ENCODE results near the gene TBC1D1.

Gene TBC1D1

DNA sequence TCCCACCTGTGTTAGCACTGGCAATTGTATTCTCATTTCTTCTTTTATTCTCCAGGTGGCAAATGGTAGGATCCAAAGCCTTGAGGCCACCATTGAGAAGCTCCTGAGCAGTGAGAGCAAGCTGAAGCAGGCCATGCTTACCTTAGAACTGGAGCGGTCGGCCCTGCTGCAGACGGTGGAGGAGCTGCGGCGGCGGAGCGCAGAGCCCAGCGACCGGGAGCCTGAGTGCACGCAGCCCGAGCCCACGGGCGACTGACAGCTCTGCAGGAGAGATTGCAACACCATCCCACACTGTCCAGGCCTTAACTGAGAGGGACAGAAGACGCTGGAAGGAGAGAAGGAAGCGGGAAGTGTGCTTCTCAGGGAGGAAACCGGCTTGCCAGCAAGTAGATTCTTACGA, 246.2 kb downstream of the TBC1D1 start:
- Histone ChIP-seq H3K4me3 (ENCODE audit: extremely low read depth, insufficient read depth, low read length, poor library complexity, severe bottlenecking) (no peak overlapping the region), H3K4me1 (ENCODE audit: control insufficient read depth, insufficient read depth, low read length, poor library complexity, severe bottlenecking) (peaks cover 15% of the 10 kb centered on the region), H3K27ac (ENCODE audit: low read depth, low read length, severe bottlenecking) (no peak overlapping the region), H3K9me3 (ENCODE audit: control insufficient read depth, low read length) (no peaks in the 10 kb centered on the region), H3K36me3 (ENCODE audit: control insufficient read depth, insufficient read depth, low read length) (peaks cover 59% of the 10 kb centered on the region)
- 87 to 91% methylated on average over 9 to 10 of the region's 17 CpGs for WGBS, 2 experiments (ENCODE audit: insufficient coverage in 2 of 2)

DNA sequence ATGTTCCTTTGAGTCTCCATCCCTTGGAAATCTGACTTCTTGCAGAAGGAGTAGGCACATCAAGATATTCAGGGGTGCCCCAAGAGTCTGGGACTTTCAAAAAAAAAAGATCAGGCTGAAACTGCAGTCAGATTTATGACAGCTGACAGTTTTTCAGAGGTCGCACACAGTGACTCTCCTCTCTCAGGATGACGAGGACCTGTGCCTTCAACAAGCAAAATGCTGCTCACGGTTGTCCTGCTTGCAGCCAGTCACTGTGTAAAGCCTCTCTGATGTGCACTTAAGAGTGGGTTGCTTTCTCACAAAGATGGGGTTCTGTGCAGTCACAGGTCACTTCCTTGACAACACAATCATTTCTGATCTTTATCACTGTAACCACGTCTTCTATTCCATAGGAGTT, 247.5 kb downstream of the TBC1D1 start:
- peaks cover 53% of the 10 kb centered on the region for H3K36me3 ChIP-seq (ENCODE audit: control insufficient read depth, insufficient read depth, low read length)
- no peak overlapping the region for H3K27ac ChIP-seq (ENCODE audit: low read depth, low read length, severe bottlenecking)
- no peaks in the 10 kb centered on the region for H3K9me3 ChIP-seq (ENCODE audit: control insufficient read depth, low read length)
- H3K4me1 ChIP-seq (ENCODE audit: control insufficient read depth, insufficient read depth, low read length, poor library complexity, severe bottlenecking) = peaks cover 8% of the 10 kb centered on the region
- no peak overlapping the region for H3K4me3 ChIP-seq (ENCODE audit: extremely low read depth, insufficient read depth, low read length, poor library complexity, severe bottlenecking)
- 93 to 100% methylated on average over 3 of the region's 4 CpGs for WGBS, 2 experiments (ENCODE audit: insufficient coverage in 2 of 2)

DNA sequence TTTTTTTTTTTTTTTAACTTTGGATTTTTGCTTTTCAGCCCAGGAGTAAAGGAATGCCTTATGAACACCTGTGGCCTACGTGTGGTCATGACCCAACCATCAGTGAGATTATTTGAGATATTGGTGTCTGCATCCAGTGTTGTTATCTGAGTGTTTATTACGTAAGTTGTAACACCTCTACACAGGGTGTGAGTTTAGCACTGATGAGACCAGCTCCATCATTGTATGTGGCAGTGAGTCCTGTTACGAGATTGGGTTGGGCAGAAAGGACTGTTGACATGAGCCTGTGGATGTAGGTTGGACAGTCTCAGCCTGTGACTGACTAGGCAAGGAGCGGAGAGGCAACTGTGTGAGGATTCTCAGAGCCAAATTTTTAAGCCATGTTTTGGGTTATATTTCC, 248.3 kb downstream of the TBC1D1 start:
- Histone ChIP-seq H3K9me3 (ENCODE audit: control insufficient read depth, low read length) (no peaks in the 10 kb centered on the region), H3K36me3 (ENCODE audit: control insufficient read depth, insufficient read depth, low read length) (peaks cover 45% of the 10 kb centered on the region), H3K4me1 (ENCODE audit: control insufficient read depth, insufficient read depth, low read length, poor library complexity, severe bottlenecking) (no peaks in the 10 kb centered on the region), H3K4me3 (ENCODE audit: extremely low read depth, insufficient read depth, low read length, poor library complexity, severe bottlenecking) (no peak overlapping the region), H3K27ac (ENCODE audit: low read depth, low read length, severe bottlenecking) (no peak overlapping the region)
- 89 to 100% methylated on average over 3 of the region's 4 CpGs for WGBS, 2 experiments (ENCODE audit: insufficient coverage in 2 of 2)

DNA sequence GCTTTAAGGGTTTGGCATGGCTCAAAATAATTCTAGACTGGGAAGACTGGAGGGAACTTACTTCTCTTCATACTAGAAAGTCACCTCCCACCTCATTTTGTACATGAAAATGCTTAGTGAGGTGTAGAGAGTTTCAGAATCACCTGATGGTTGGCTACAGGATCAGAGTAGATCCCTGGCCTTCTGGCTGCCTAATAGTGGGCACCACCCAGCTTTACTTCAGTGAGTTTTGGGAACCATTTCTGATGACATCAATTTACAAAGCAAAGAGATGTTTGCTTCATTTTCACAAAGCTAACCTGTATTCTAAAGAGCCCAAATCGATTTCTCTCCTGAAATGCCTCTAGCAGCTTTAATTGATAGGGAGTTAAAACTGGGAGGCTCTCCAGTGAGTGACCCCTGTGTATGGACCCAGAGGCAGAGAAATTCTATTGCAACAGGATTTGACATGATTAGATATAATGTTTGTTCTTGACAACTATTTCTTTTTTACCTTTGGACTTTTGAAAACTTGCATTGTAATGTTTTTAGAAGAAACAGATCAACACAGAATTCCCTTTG, 249.8 kb downstream of the TBC1D1 start:
- 100% methylated on average over 1 of the region's 1 CpG for WGBS, 2 experiments (ENCODE audit: insufficient coverage in 2 of 2)
- no peaks in the 10 kb centered on the region for H3K9me3 ChIP-seq (ENCODE audit: control insufficient read depth, low read length)
- peaks cover 38% of the 10 kb centered on the region for H3K36me3 ChIP-seq (ENCODE audit: control insufficient read depth, insufficient read depth, low read length)
- H3K4me3 ChIP-seq (ENCODE audit: extremely low read depth, insufficient read depth, low read length, poor library complexity, severe bottlenecking) = no peak overlapping the region
- peaks cover 3% of the 10 kb centered on the region for H3K4me1 ChIP-seq (ENCODE audit: control insufficient read depth, insufficient read depth, low read length, poor library complexity, severe bottlenecking)
- H3K27ac ChIP-seq (ENCODE audit: low read depth, low read length, severe bottlenecking) = no peak overlapping the region

DNA sequence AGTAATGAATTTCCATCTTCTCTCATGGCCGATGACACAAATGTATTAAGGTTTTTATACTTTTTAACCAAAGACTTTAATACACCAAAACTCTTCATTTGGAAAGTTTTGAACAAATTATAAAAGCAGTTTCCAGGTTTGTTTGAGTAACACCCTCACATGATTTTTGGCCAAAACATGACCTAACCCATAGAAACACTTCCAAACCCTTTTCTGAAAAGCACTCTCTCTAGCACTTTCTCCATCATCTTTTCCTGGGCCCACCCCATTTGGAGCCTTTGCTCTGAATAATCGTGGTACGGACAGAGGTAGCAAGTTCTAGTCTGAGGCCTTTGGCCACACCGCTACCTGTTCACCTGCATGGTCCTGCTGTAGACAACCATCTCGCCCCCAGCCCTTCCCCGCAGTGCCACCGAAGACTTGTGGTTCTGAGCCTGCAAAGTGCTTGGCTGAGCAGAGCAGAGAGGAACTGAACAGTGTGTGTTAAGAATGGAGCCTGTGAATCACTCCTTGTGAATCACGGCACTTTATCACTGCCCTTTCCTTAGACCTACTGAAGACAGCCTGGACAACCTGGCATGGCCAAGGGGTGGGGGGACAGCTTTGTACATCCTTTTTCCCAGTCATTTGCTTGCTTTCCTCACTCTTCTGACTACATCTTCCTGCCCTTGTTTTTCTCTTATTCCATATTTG, 251.1 kb downstream of the TBC1D1 start:
- no peak overlapping the region for H3K27ac ChIP-seq (ENCODE audit: low read depth, low read length, severe bottlenecking)
- H3K36me3 ChIP-seq (ENCODE audit: control insufficient read depth, insufficient read depth, low read length) = peaks cover 27% of the 10 kb centered on the region
- no peak overlapping the region for H3K4me3 ChIP-seq (ENCODE audit: extremely low read depth, insufficient read depth, low read length, poor library complexity, severe bottlenecking)
- peaks cover 3% of the 10 kb centered on the region for H3K4me1 ChIP-seq (ENCODE audit: control insufficient read depth, insufficient read depth, low read length, poor library complexity, severe bottlenecking)
- 98 to 100% methylated on average over 3 to 6 of the region's 8 CpGs for WGBS, 2 experiments (ENCODE audit: insufficient coverage in 2 of 2)
- no peaks in the 10 kb centered on the region for H3K9me3 ChIP-seq (ENCODE audit: control insufficient read depth, low read length)

DNA sequence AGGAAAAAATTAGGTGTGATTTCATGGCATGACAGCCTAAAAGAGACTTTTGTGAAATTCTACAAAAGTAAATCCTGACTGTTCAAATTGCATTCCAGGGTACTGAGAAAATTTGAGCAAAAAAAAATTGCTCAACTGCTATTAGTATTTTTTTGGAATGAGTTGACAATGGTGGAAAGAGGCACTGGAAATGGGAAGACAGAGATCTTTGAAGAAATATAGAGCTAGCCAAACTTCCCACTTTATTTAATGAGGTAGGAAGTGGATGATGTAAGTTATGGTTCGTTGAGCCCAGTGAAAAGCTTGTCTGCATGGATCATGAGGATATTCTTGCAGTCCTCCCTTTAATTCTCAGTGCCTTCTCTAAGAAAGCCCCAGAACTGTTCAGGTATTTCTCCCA, 253.1 kb downstream of the TBC1D1 start:
- WGBS, 2 experiments (ENCODE audit: insufficient coverage in 2 of 2) = 100% methylated on average over 1 of the region's 1 CpG
- Histone ChIP-seq H3K4me1 (ENCODE audit: control insufficient read depth, insufficient read depth, low read length, poor library complexity, severe bottlenecking) (peaks cover 3% of the 10 kb centered on the region), H3K27ac (ENCODE audit: low read depth, low read length, severe bottlenecking) (no peak overlapping the region), H3K36me3 (ENCODE audit: control insufficient read depth, insufficient read depth, low read length) (peaks cover 10% of the 10 kb centered on the region), H3K9me3 (ENCODE audit: control insufficient read depth, low read length) (no peaks in the 10 kb centered on the region), H3K4me3 (ENCODE audit: extremely low read depth, insufficient read depth, low read length, poor library complexity, severe bottlenecking) (no peak overlapping the region)

DNA sequence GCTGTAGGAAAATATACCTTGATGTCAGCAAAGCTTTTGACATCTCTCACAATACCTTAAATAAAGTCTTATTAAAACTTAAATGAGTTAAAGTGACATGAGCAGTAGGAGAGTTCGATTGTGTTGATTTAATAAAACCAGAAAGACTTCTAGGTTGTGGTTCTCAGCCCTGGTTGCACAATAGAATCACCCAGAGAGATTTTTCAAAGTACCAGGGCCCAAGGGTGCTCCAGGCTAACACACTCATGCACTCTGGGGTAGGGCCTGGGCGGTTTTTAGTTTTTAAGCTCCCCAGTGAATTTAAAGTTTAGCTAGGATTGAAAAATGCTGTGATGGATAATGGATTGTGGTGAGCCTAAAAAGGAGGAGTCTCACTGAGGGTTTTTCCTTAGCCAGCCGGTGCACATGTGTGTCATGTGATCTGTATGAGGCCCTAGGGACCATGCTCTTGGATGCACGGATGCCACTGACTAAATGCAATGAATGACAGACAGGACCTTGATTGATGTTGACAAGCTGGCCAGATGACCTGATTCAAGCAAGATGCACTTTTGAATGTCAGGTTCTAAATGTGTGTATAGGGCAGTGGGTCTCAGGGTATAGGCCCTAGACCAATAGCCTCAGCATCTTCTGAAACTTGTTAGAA, 254.3 kb downstream of the TBC1D1 start:
- H3K36me3 ChIP-seq (ENCODE audit: control insufficient read depth, insufficient read depth, low read length) = no peaks in the 10 kb centered on the region
- no peak overlapping the region for H3K27ac ChIP-seq (ENCODE audit: low read depth, low read length, severe bottlenecking)
- H3K9me3 ChIP-seq (ENCODE audit: control insufficient read depth, low read length) = no peaks in the 10 kb centered on the region
- peaks cover 3% of the 10 kb centered on the region for H3K4me1 ChIP-seq (ENCODE audit: control insufficient read depth, insufficient read depth, low read length, poor library complexity, severe bottlenecking)
- no peak overlapping the region for H3K4me3 ChIP-seq (ENCODE audit: extremely low read depth, insufficient read depth, low read length, poor library complexity, severe bottlenecking)
- 81 to 90% methylated on average over 4 of the region's 4 CpGs for WGBS, 2 experiments (ENCODE audit: insufficient coverage in 2 of 2)

DNA sequence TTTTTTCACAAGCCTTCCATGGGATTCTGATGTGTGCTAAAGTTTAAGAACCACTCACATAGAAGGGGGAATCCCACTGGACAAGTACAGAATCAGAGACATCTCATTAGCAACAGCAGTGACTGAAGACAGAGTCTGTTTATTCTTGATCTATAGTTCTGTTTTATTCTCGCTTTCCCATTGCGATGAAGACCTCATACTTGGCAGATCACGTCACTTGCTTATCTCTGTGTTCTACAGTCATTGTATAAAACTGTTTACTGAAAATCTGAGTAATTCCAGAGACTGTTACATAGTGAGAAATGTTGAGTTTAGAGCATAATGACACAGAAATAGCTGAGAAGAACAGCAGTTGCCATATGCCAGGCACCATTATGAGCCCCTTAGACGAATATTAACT, 254.9 kb downstream of the TBC1D1 start:
- peaks cover 3% of the 10 kb centered on the region for H3K4me1 ChIP-seq (ENCODE audit: control insufficient read depth, insufficient read depth, low read length, poor library complexity, severe bottlenecking)
- 100% methylated on average over 1 to 2 of the region's 4 CpGs for WGBS, 2 experiments (ENCODE audit: insufficient coverage in 2 of 2)
- no peak overlapping the region for H3K4me3 ChIP-seq (ENCODE audit: extremely low read depth, insufficient read depth, low read length, poor library complexity, severe bottlenecking)
- H3K27ac ChIP-seq (ENCODE audit: low read depth, low read length, severe bottlenecking) = no peak overlapping the region
- H3K9me3 ChIP-seq (ENCODE audit: control insufficient read depth, low read length) = no peaks in the 10 kb centered on the region
- no peaks in the 10 kb centered on the region for H3K36me3 ChIP-seq (ENCODE audit: control insufficient read depth, insufficient read depth, low read length)

DNA sequence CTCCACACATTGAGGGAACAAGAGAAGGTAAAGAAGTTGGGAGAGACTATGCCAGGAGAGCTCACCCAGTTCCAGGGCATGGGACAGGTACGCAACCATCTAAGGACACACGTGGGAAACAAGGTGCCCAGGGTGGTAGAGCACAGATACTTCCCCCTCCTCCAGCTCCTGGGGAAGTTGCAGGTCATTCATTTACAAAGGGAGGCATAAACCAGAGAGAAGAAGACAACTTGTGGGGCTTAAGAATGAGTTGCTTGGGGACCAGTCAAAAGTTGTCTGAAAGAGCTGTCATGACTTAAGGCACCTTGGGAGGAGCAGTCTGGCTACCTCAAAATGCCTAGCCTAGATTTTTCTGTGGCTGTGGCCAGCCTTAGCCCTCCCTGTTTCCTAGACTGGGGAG, 255.5 kb downstream of the TBC1D1 start:
- H3K27ac ChIP-seq (ENCODE audit: low read depth, low read length, severe bottlenecking) = no peak overlapping the region
- no peaks in the 10 kb centered on the region for H3K9me3 ChIP-seq (ENCODE audit: control insufficient read depth, low read length)
- H3K36me3 ChIP-seq (ENCODE audit: control insufficient read depth, insufficient read depth, low read length) = no peaks in the 10 kb centered on the region
- WGBS, 2 experiments (ENCODE audit: insufficient coverage in 2 of 2) = 80 to 86% methylated on average over 1 to 2 of the region's 2 CpGs
- peaks cover 3% of the 10 kb centered on the region for H3K4me1 ChIP-seq (ENCODE audit: control insufficient read depth, insufficient read depth, low read length, poor library complexity, severe bottlenecking)
- no peak overlapping the region for H3K4me3 ChIP-seq (ENCODE audit: extremely low read depth, insufficient read depth, low read length, poor library complexity, severe bottlenecking)

DNA sequence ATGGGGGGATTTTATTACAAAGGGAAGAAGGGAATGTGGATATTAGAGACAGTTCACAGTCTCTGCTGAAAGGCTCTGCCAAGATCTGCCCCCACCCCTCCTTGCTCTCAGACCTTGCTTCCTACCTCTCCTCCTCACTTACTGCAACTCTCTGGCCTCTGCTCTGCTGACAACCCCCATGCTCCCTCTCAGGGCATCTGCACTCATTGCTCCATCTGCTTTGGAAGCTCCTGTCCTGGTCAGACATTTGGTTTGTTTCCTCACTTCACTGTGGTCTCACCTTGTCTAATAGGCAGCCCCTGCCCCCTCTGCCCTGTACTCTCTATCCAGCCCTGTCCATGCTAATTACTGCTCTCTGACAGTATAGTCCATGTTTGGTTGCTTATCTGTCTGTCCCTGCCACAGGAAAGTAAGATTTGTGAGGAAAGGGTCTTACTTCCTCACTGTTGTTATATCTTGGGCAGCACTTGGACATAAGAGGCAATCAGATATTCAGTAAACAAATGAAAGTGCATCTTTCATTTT, 258.6 kb downstream of the TBC1D1 start:
- no peak overlapping the region for H3K27ac ChIP-seq (ENCODE audit: low read depth, low read length, severe bottlenecking)
- H3K9me3 ChIP-seq (ENCODE audit: control insufficient read depth, low read length) = no peaks in the 10 kb centered on the region
- H3K4me3 ChIP-seq (ENCODE audit: extremely low read depth, insufficient read depth, low read length, poor library complexity, severe bottlenecking) = no peak overlapping the region
- H3K36me3 ChIP-seq (ENCODE audit: control insufficient read depth, insufficient read depth, low read length) = no peaks in the 10 kb centered on the region
- H3K4me1 ChIP-seq (ENCODE audit: control insufficient read depth, insufficient read depth, low read length, poor library complexity, severe bottlenecking) = peaks cover 9% of the 10 kb centered on the region
